Astrocyte (in vitro differentiated cells and primary cell): ENCODE data around the gene RICTOR. TPM values are rescaled to one million over a fixed set of nuclear protein-coding genes. Genes with fewer than 3 reads are reported as not detected.

Experiments
- DNase-seq: peaks from one replicate; pipeline ENCODE4 v3.0.0-alpha.2; 2010; ENCODE audit warnings: low read depth
- FAIRE-seq: peaks from 2 replicates; lab custom pipeline; 2011; peaks lifted over from hg19 to GRCh38; lab: Jason Lieb, UNC
- H2AFZ ChIP-seq: 2 replicates; pipeline ENCODE4 v1.6.0; 2012; ENCODE audit warnings: low read depth, low read length, inconsistent platforms
- H3K27ac ChIP-seq: 2 replicates; pipeline ENCODE4 v1.5.1; 2011; ENCODE audit warnings: low read depth, low read length, inconsistent platforms
- H3K27me3 ChIP-seq: 2 replicates; pipeline ENCODE4 v1.6.0; 2011; ENCODE audit warnings: low read length, inconsistent platforms; ENCODE audit not compliant: insufficient read depth
- H3K36me3 ChIP-seq: 2 replicates; pipeline ENCODE4 v1.5.1; 2011; ENCODE audit warnings: low read length, inconsistent platforms; ENCODE audit not compliant: insufficient read depth
- H3K4me1 ChIP-seq: 2 replicates; pipeline ENCODE4 v1.5.1; 2011; ENCODE audit warnings: low read length, inconsistent platforms; ENCODE audit not compliant: insufficient read depth
- H3K4me2 ChIP-seq: 2 replicates; pipeline ENCODE4 v1.6.0; 2012; ENCODE audit warnings: low read length, inconsistent platforms
- H3K4me3 ChIP-seq: 2 replicates; pipeline ENCODE4 v1.5.1; 2011; ENCODE audit warnings: low read depth, mild to moderate bottlenecking, low read length, inconsistent platforms; ENCODE audit not compliant: insufficient read depth
- H3K79me2 ChIP-seq: 2 replicates; pipeline ENCODE4 v1.6.0; 2012; ENCODE audit warnings: mild to moderate bottlenecking, low read length, inconsistent platforms; ENCODE audit not compliant: insufficient read depth
- H3K9ac ChIP-seq: 2 replicates; pipeline ENCODE4 v1.6.0; 2012; ENCODE audit warnings: mild to moderate bottlenecking, low read length, inconsistent platforms
- H3K9me3 ChIP-seq: 2 replicates; pipeline ENCODE4 v1.5.1; 2012; ENCODE audit warnings: low read depth, mild to moderate bottlenecking, low read length, inconsistent platforms; ENCODE audit not compliant: insufficient read depth
- H4K20me1 ChIP-seq: 2 replicates; pipeline ENCODE4 v1.6.0; 2012; ENCODE audit warnings: low read length, inconsistent platforms; ENCODE audit not compliant: insufficient read depth
- H3K27ac Mint-ChIP-seq: one replicate; pipeline ENCODE4 v1.8.0; 2021; ENCODE audit warnings: mild to moderate bottlenecking, mixed read lengths; ENCODE audit not compliant: unreplicated experiment
- H3K27me3 Mint-ChIP-seq: one replicate; pipeline ENCODE4 v1.8.0; 2021; ENCODE audit warnings: low read depth, mixed read lengths; ENCODE audit not compliant: unreplicated experiment
- H3K36me3 Mint-ChIP-seq: one replicate; pipeline ENCODE4 v1.8.0; 2021; ENCODE audit warnings: low read depth, mixed read lengths; ENCODE audit not compliant: unreplicated experiment
- H3K4me1 Mint-ChIP-seq: one replicate; pipeline ENCODE4 v1.8.0; 2021; ENCODE audit warnings: low read depth, mixed read lengths; ENCODE audit not compliant: unreplicated experiment
- H3K4me3 Mint-ChIP-seq: one replicate; pipeline ENCODE4 v1.8.0; 2021; ENCODE audit warnings: mild to moderate bottlenecking, moderate library complexity, mixed read lengths; ENCODE audit not compliant: unreplicated experiment
- H3K9me3 Mint-ChIP-seq: one replicate; pipeline ENCODE4 v1.8.0; 2021; ENCODE audit warnings: mild to moderate bottlenecking, mixed read lengths; ENCODE audit not compliant: unreplicated experiment
- EZH2 ChIP-seq: IDR thresholded peaks from 2 replicates; pipeline ENCODE4 v1.6.1; 2012; ENCODE audit warnings: mild to moderate bottlenecking, low read length, inconsistent platforms; ENCODE audit not compliant: insufficient read depth
- total RNA-seq: library from RNA; stranded (reverse); gene quantifications from 2 replicates; pipeline ENCODE4 v1.2.1, GENCODE V29; 2021
- TF ChIP-seq, protein P1 (sequence below): IDR thresholded peaks from 2 replicates; pipeline ENCODE4 v1.5.1; 2011; ENCODE audit warnings: low read depth, mild to moderate bottlenecking, inconsistent platforms, low read length, moderate library complexity; ENCODE audit not compliant: insufficient read depth

Gene RICTOR
- total RNA-seq, 1 donor from 2014 or later = 43.2 TPM

DNA sequence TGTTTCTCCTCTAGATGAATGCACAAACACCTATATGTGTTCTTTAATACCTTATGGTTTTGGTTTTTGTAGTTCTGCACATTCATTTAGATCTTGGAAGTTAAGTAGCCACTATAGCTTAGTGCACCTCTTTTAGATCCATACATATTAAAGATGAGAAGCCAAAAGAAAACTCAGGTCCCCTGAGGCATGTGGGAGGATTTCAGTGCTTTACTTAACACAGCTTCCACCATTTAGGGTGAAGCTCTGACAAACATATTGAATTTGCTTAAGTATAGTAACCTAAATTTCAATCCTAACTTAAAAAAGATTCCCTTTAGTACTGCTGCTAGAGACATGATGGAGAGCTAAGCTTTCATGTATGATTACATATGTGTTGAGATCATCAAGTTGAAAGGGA lies 25.6 kb upstream of the RICTOR start:
- Histone ChIP-seq H4K20me1 (no peaks in the 10 kb centered on the region), H3K4me3 (no peak overlapping the region), H3K4me2 (no peak overlapping the region), H3K36me3 (no peaks in the 10 kb centered on the region), H3K27me3 (no peaks in the 10 kb centered on the region), H3K4me1 (peaks cover 30% of the 10 kb centered on the region), H3K9me3 (no peaks in the 10 kb centered on the region), H3K27ac (no peak overlapping the region), H3K9ac (no peak overlapping the region), H2AFZ (no peak overlapping the region), H3K79me2 (no peaks in the 10 kb centered on the region)
- no peak overlapping the region for H3K4me3 Mint-ChIP-seq
- H3K9me3 Mint-ChIP-seq = no peaks in the 10 kb centered on the region
- FAIRE-seq (no peak), DNase-seq (no peak)
- no peak overlapping the region for H3K27ac Mint-ChIP-seq
- no peaks in the 10 kb centered on the region for H3K27me3 Mint-ChIP-seq
- H3K36me3 Mint-ChIP-seq = peaks cover 2% of the 10 kb centered on the region
- TF ChIP-seq EZH2 = no peak
- TF ChIP-seq, protein P1, sequence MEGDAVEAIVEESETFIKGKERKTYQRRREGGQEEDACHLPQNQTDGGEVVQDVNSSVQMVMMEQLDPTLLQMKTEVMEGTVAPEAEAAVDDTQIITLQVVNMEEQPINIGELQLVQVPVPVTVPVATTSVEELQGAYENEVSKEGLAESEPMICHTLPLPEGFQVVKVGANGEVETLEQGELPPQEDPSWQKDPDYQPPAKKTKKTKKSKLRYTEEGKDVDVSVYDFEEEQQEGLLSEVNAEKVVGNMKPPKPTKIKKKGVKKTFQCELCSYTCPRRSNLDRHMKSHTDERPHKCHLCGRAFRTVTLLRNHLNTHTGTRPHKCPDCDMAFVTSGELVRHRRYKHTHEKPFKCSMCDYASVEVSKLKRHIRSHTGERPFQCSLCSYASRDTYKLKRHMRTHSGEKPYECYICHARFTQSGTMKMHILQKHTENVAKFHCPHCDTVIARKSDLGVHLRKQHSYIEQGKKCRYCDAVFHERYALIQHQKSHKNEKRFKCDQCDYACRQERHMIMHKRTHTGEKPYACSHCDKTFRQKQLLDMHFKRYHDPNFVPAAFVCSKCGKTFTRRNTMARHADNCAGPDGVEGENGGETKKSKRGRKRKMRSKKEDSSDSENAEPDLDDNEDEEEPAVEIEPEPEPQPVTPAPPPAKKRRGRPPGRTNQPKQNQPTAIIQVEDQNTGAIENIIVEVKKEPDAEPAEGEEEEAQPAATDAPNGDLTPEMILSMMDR = no peak
- peaks cover 26% of the 10 kb centered on the region for H3K4me1 Mint-ChIP-seq

DNA sequence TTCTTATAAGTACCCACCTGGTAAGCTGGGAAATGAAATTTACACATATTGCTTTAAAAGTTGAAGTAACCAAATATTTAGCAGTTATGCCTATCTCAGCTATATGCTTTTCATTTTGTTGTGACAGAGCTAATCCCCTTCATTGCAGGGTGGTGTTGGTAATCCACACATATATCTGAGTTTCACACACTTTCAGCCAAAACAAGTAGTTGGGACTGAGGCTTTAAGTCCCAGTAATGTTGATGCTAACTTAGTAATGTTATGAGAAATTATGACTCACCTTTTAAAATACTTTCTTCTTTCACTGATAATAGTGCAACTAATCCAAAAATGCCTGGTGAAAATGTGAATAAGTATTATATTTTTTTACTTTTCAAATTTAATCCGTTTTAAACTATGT lies 19.2 kb upstream of the RICTOR start:
- Mint-ChIP-seq H3K27me3 (no peaks in the 10 kb centered on the region), H3K4me3 (no peak overlapping the region), H3K36me3 (no peaks in the 10 kb centered on the region), H3K9me3 (peaks cover 5% of the 10 kb centered on the region), H3K4me1 (peaks cover 9% of the 10 kb centered on the region), H3K27ac (no peak overlapping the region)
- Histone ChIP-seq H3K36me3 (no peaks in the 10 kb centered on the region), H3K4me1 (peaks cover 13% of the 10 kb centered on the region), H3K79me2 (no peaks in the 10 kb centered on the region), H3K27ac (peak overlapping the region; percentile 77), H3K4me3 (no peak overlapping the region), H3K27me3 (no peaks in the 10 kb centered on the region), H3K9ac (peak overlapping the region; percentile 58), H3K4me2 (peak overlapping the region; percentile 70), H3K9me3 (no peaks in the 10 kb centered on the region), H2AFZ (no peak overlapping the region), H4K20me1 (no peaks in the 10 kb centered on the region)
- TF ChIP-seq, protein P1 = no peak
- TF ChIP-seq EZH2 = no peak
- DNase-seq = peak; percentile 49
- no peak for FAIRE-seq

DNA sequence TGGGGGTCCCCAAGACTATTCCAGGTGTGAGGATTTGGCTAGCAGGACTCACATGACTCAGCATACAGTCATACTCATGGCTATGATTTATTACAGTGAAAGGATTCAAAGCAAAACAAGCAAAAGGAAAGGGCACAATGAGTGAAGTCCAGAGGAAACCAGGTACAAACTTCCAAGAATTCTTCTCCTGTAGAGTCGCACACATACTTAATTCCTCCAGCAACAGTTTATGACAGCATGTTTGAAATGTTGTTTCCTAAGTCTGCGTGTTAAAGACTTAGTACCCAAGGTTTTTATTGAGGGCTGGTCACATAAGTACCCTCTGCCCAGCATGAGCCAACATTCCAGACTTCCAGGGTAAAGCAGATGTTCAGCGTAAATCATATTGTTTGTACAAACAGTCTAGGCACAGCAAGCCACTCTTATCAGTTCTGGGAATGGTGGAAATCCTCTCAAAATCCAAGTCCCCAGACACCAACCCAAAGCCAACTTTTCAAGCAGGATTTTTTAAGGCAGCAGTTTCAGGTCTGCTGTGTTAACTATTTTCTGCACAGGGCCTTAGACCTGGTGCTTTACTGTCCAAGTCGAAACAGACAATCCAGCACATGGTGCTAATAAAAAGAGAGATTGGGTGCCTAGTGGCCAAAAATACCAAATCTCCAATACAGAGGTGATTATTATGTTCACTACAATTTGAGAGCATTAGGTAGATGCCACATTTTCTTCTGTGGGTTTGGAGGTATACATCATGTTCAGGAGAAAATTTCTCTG lies 18.6 kb upstream of the RICTOR start:
- no peaks in the 10 kb centered on the region for H3K79me2 ChIP-seq

More for the DNA sequence above, 18.6 kb upstream of the RICTOR start:
- H3K9me3 Mint-ChIP-seq = peaks cover 5% of the 10 kb centered on the region
- FAIRE-seq (peak; percentile 82), DNase-seq (peak; percentile 52)
- H3K9me3 ChIP-seq = no peaks in the 10 kb centered on the region
- H3K27ac ChIP-seq = peak overlapping the region; percentile 77
- H2AFZ ChIP-seq = no peak overlapping the region
- H3K4me2 ChIP-seq = peak overlapping the region; percentile 70
- H4K20me1 ChIP-seq = no peaks in the 10 kb centered on the region
- H3K4me3 ChIP-seq = peak overlapping the region; percentile 24
- TF ChIP-seq EZH2 = no peak
- TF ChIP-seq, protein P1 = no peak
- no peak overlapping the region for H3K27ac Mint-ChIP-seq
- H3K36me3 ChIP-seq = no peaks in the 10 kb centered on the region
- H3K4me1 ChIP-seq = peaks cover 13% of the 10 kb centered on the region
- peak overlapping the region; percentile 58 for H3K9ac ChIP-seq
- no peaks in the 10 kb centered on the region for H3K36me3 Mint-ChIP-seq
- H3K4me1 Mint-ChIP-seq = peaks cover 9% of the 10 kb centered on the region
- no peaks in the 10 kb centered on the region for H3K27me3 Mint-ChIP-seq
- no peaks in the 10 kb centered on the region for H3K27me3 ChIP-seq
- no peak overlapping the region for H3K4me3 Mint-ChIP-seq
